ENCODE data around the gene GPR152.
"Not testable (repeated sequence)": the region's sequence is repeated elsewhere in the genome, so short reads cannot be mapped to it uniquely, and the experiment has no call there.

Gene GPR152

GRCh38 chr11:67404515-67405195 lies 47.9 kb downstream of the GPR152 start:
- no peak overlapping the region for H3K4me3 ChIP-seq (replicated peaks in 1 of 2; ENCODE audit: low read depth in 2 of 2, low read length in 2 of 2)
- no peak for DNase-seq (ENCODE audit: low read depth in 2 of 2)
- no peak for TF ChIP-seq CTCF (IDR thresholded peaks at IDR 0.05; ENCODE audit: low read depth, low read length)

GRCh38 chr11:67403085-67403484 lies 49.4 kb downstream of the GPR152 start:
- H3K4me3 ChIP-seq (replicated peaks in 1 of 2; ENCODE audit: low read depth in 2 of 2, low read length in 2 of 2); DNase-seq (ENCODE audit: low read depth in 2 of 2): not testable (repeated sequence)

DNA sequence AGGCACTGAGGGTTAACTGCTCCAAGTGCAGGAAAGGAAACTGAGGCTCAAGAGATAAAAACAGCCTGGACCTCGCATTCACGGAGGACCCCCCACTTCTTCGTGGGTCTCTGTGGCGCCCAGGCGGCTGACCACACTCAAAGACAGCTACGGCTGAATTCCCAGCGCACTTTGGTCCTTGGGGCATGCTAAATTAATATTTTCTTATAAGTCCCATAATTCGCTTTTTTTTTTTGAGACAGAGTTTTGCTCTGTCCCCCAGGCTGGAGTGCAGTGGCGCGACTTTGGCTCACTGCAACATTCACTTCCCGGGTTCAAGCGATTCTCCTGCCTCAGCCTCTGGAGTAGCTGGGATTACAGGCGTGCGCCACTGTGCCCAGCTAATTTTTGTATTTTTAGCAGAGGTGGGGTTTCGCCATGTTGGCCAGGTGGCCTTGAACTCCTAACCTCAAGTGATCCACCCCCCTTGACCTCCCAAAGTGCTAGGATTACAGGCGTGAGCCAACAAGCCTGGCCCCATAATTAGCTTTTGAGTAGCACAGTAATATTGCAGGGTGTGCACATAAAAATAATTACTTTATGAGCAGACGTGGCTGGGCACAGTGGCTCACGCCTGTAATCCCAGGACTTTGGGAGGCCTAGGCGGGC lies 50.2 kb downstream of the GPR152 start:
- DNase-seq (ENCODE audit: low read depth in 2 of 2) = not testable (repeated sequence)

DNA sequence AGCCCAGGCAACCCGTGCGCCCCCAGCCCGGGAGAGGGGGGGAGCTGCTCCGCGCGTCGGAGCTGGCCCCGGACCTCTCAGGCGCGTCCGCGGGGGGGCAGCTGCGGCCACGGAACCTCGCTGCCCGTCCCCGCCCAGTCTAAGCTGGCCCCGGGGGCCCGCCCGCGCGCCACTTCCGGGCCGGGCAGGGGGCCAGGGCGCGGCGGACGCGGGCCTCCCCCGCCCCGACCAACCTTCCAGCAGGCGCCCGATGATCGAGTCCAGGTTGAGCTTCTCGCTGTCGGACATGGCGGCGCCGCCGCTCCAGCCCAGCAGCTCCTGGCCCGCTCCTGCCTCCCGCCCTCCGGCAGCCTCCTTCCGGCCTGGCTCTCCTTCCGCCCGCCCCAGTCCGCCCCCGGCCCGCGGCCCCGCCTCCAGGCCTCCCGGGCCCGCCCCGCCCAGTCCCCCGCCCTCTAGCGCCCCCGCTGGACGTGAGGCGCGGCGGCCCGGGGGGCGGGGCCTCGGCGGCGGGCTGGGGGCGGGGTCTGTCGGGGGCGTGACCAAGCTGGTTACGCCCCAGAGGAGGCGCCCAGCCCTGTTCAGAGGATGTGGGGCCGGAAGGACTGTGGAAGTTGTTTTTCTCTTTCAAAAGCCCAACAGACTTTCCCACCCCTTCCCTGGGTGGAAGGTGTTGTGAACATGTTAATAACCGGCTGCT lies 50.9 kb downstream of the GPR152 start, which contains the start of gene PPP1CA:
Gene PPP1CA, minus strand, starts transcription at position 364 of the 697 bp plus-strand sequence. Its CDS starts 76 bp downstream, at position 288.
- peak; percentile 85 to 94 for DNase-seq (ENCODE audit: low read depth in 2 of 2)
- H3K4me3 ChIP-seq (replicated peaks in 1 of 2; ENCODE audit: low read depth in 2 of 2, low read length in 2 of 2) = peak within 1 kb of the TSS; percentile 97 to 99
- no peak for TF ChIP-seq CTCF (IDR thresholded peaks at IDR 0.05; ENCODE audit: low read depth, low read length)

More for the DNA sequence above, 50.2 kb downstream of the GPR152 start:
- peak overlapping the region; percentile 19 to 39 for H3K4me3 ChIP-seq (replicated peaks in 1 of 2; ENCODE audit: low read depth in 2 of 2, low read length in 2 of 2)
